Loucy (cell line): ENCODE data around the gene TXLNB.

Experiments used
- EZH2phosphoT487 ChIP-seq: fragments of 200-600 bp; IDR thresholded peaks from 2 replicates; pipeline ENCODE4 v1.6.1; 2018; ENCODE audit warnings: antibody characterized with exemption, mild to moderate bottlenecking, moderate library complexity, borderline replicate concordance
- TF ChIP-seq, protein P1 (sequence below): fragments of 200-600 bp; sonication (generic); conservative IDR thresholded peaks from 2 replicates; pipeline ENCODE4 v1.5.1; 2014; ENCODE audit warnings: mild to moderate bottlenecking, antibody characterized with exemption, low read length

DNA sequence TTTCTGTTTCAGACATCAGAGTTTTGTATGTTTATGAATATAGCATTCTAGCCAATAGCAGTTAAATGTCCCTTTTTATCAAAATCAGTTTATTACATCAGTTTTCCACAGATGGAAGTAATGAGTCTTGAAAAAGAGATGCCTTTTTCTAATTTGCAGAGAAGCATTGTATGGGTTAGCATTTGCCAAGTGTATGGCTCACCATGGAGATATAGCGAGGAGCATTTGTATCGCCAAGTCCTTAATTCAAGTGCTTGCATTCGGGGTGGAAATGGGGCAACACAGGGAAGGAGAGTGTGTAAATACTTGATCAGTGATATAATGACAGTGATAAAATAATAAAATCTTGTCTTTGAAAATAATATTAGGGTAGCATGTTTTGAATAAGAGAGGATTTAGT, 42.9 kb downstream of the TXLNB start:
- TF ChIP-seq, protein P1, sequence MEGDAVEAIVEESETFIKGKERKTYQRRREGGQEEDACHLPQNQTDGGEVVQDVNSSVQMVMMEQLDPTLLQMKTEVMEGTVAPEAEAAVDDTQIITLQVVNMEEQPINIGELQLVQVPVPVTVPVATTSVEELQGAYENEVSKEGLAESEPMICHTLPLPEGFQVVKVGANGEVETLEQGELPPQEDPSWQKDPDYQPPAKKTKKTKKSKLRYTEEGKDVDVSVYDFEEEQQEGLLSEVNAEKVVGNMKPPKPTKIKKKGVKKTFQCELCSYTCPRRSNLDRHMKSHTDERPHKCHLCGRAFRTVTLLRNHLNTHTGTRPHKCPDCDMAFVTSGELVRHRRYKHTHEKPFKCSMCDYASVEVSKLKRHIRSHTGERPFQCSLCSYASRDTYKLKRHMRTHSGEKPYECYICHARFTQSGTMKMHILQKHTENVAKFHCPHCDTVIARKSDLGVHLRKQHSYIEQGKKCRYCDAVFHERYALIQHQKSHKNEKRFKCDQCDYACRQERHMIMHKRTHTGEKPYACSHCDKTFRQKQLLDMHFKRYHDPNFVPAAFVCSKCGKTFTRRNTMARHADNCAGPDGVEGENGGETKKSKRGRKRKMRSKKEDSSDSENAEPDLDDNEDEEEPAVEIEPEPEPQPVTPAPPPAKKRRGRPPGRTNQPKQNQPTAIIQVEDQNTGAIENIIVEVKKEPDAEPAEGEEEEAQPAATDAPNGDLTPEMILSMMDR: no peak
- TF ChIP-seq EZH2phosphoT487: no peak
